Measurements from ENCODE around the gene KDM3A. TPM values are rescaled to one million over a fixed set of nuclear protein-coding genes. Genes with fewer than 3 reads are reported as not detected.

Gene KDM3A, protein sequence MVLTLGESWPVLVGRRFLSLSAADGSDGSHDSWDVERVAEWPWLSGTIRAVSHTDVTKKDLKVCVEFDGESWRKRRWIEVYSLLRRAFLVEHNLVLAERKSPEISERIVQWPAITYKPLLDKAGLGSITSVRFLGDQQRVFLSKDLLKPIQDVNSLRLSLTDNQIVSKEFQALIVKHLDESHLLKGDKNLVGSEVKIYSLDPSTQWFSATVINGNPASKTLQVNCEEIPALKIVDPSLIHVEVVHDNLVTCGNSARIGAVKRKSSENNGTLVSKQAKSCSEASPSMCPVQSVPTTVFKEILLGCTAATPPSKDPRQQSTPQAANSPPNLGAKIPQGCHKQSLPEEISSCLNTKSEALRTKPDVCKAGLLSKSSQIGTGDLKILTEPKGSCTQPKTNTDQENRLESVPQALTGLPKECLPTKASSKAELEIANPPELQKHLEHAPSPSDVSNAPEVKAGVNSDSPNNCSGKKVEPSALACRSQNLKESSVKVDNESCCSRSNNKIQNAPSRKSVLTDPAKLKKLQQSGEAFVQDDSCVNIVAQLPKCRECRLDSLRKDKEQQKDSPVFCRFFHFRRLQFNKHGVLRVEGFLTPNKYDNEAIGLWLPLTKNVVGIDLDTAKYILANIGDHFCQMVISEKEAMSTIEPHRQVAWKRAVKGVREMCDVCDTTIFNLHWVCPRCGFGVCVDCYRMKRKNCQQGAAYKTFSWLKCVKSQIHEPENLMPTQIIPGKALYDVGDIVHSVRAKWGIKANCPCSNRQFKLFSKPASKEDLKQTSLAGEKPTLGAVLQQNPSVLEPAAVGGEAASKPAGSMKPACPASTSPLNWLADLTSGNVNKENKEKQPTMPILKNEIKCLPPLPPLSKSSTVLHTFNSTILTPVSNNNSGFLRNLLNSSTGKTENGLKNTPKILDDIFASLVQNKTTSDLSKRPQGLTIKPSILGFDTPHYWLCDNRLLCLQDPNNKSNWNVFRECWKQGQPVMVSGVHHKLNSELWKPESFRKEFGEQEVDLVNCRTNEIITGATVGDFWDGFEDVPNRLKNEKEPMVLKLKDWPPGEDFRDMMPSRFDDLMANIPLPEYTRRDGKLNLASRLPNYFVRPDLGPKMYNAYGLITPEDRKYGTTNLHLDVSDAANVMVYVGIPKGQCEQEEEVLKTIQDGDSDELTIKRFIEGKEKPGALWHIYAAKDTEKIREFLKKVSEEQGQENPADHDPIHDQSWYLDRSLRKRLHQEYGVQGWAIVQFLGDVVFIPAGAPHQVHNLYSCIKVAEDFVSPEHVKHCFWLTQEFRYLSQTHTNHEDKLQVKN (N-terminal part only)
- 10 to 100 TPM; 17.6 to 25.1 (median 21.3) TPM for total RNA-seq (2021; fragmentation: NEBNext Ultra II Directional; extraction: Animal tissue kit (Norgen Biotek cat#: 25700))
- long read RNA-seq, full-length matches to known transcripts: 2 of 10 reads
- long read RNA-seq, partial matches to known transcripts: 4 of 10 reads
- long read RNA-seq, other reads (novel, unspliced or antisense): 4 of 10 reads

DNA sequence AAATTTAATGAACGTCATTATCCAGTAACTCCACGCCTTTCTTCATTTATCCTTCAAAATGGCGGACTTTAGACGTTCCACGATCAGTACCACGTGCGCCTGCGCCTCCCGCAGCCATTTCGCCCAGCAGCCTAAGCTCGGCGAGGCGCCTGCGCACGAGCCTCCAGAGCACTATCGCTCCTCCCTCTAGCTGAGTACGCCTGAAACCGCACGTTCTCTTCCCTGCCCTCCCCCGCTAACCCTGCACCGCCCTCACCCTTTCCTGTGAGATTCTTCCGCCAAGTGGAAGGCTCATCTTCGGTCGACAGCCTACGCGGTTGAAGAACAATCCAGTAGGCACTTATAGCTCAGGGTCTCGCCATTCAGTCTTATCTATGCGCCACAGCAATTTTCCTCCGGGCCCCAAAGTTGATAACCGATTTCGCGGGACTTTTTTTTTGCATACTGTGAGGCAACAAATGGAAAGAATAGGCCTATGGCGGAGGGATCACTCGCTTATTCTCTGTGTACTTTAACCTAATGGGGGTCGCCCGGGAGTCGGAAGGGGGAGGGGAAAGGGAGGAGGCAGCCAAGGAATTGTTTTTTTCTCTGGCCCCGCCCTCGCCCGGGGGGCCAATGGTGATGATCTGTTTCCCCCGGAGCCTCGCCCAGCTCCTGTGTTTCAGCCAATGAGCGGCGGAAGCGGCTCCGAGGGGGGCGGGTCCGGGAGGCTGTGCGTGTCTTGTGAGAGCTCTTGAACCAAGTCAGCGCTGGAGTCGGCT, at the start of gene KDM3A:
TSS of gene KDM3A (plus strand) at position 741 of the 761 bp plus-strand sequence. CDS start 677 bp downstream, outside the sequence.
- Mint-ChIP-seq H3K36me3 (ENCODE audit: low read depth) (peaks cover 42% of the 10 kb centered on the region), H3K4me3 (peak within 1 kb of the TSS; percentile 90), H3K9me3 (peaks cover 29% of the 10 kb centered on the region), H3K4me1 (ENCODE audit: low read depth) (peaks cover 42% of the 10 kb centered on the region), H3K27me3 (ENCODE audit: insufficient read depth) (peaks cover 2% of the 10 kb centered on the region), H3K27ac (peak within 1 kb of the TSS; percentile 100)
- peak; percentile 100 for DNase-seq
- TF ChIP-seq, protein P1, sequence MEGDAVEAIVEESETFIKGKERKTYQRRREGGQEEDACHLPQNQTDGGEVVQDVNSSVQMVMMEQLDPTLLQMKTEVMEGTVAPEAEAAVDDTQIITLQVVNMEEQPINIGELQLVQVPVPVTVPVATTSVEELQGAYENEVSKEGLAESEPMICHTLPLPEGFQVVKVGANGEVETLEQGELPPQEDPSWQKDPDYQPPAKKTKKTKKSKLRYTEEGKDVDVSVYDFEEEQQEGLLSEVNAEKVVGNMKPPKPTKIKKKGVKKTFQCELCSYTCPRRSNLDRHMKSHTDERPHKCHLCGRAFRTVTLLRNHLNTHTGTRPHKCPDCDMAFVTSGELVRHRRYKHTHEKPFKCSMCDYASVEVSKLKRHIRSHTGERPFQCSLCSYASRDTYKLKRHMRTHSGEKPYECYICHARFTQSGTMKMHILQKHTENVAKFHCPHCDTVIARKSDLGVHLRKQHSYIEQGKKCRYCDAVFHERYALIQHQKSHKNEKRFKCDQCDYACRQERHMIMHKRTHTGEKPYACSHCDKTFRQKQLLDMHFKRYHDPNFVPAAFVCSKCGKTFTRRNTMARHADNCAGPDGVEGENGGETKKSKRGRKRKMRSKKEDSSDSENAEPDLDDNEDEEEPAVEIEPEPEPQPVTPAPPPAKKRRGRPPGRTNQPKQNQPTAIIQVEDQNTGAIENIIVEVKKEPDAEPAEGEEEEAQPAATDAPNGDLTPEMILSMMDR (IDR thresholded peaks at IDR 0.05): no peak

DNA sequence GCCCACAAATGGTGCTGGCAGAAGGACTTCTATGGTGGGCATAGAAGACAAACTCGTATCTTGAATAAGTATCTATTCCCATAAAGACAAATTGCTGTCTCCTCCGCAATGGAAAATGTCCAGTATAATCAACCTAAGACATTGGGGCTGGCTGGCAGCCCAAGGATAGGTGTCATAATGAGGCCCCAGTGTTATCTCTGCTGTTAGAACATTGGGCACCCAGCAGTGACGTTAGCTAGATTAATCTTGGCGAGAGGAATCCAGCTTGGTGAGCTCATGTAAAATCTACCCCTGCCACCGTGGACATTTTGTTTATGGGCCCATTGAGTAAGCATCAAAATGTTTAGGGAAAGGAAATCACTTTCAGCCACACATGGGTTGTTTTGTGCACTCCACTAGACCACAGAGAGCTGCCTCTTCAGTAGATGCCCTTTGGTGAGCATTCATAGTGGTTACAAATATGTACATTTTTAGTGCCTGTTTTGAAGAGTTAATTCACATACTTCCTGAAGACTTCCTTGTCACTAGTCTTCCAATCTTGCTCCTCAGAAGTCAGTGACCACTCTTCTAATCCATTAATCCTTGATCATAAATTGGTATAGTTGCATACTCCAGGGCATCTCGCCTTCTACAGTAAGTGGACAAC, 48.2 kb upstream of the KDM3A start:
- Mint-ChIP-seq H3K27ac (no peak overlapping the region), H3K27me3 (ENCODE audit: insufficient read depth) (peaks cover 26% of the 10 kb centered on the region), H3K9me3 (no peaks in the 10 kb centered on the region; the same call in 1 of the 2 replicates), H3K4me3 (no peak overlapping the region), H3K4me1 (ENCODE audit: low read depth) (0 out of 2 replicates have a peak, but pooled peaks cover 2% of the 10 kb centered on the region), H3K36me3 (ENCODE audit: low read depth) (no peaks in the 10 kb centered on the region)
- TF ChIP-seq, protein P1 (IDR thresholded peaks at IDR 0.05): no peak
- DNase-seq: no peak

DNA sequence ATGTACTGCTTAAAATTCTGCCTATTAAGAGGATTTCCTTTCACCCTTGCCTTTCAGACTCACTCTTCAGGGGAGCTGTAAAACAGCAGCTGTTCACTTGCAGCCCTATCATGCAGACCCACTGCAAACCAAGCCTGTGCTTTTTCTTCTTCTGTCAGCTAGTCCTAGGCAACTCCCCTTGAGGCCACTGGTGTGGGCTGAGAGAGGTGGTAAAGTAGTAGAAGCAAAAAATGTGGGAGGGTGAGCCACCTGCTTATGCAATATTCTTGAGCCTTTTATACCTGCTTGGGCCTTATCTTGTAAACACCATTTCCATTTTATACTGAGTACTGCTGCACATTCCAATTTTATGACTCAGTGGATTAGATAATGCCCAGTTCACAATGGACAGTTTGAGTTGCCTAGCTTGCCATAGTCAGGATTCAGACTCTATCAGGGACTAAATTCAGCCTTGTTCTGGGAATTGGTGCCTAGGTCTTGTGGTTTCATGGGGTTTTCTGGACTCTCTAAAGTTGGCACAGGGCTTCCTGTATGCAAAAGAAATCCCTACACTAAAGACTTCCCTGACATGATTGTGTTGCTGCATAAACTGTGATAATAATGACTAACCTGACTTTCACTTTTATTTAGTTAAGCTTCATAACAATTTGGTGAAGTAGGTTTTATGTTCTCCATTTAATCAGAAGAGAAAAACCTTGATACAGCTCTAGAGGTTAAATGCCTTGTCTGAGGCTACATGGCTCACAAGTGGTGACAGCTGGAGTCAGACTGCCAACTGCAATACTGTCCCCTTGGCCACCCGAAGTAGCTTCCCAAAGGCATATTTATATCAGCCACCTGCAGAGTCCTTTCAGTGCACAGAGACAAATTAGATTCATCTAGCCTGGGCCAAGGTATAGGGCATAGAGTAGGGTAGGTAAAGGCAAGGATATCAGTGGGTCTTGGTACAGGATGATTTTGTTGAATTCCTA, 47.4 kb upstream of the KDM3A start:
- TF ChIP-seq, protein P1 (IDR thresholded peaks at IDR 0.05): no peak
- no peak overlapping the region for H3K27ac Mint-ChIP-seq
- H3K27me3 Mint-ChIP-seq (ENCODE audit: insufficient read depth): peaks cover 26% of the 10 kb centered on the region
- no peaks in the 10 kb centered on the region; the same call in 1 of the 2 replicates for H3K9me3 Mint-ChIP-seq
- H3K4me1 Mint-ChIP-seq (ENCODE audit: low read depth): peaks cover 5% of the 10 kb centered on the region; the same call in 1 of the 2 replicates
- no peak for DNase-seq
- H3K36me3 Mint-ChIP-seq (ENCODE audit: low read depth): no peaks in the 10 kb centered on the region
- H3K4me3 Mint-ChIP-seq: no peak overlapping the region

DNA sequence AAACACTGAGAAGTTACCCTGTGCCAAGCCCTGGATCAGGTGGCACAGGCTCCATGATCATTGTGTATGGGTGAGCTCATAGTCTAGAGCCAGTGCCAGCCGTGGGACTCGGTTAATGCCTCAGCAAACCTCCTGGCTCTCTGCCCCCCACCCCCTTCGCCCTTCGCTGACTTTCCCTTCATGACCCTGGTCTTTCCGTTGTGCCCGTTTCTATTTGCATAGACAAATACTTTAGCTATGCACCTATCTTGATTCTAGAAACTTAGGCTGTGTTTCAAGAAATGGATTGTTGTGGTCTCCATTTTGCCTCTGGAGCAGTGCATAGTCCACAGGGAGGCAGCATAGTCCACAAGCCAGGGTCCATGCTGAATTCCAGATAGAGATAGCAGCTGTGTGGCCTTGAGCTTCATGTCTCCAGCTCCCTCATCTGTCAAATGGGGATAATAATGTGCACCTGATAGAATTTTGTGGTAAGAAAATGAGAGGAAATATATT, 44.8 kb upstream of the KDM3A start:
- peaks cover 31% of the 10 kb centered on the region for H3K27me3 Mint-ChIP-seq (ENCODE audit: insufficient read depth)
- TF ChIP-seq, protein P1 (IDR thresholded peaks at IDR 0.05): peak; percentile 61; the same call in 1 of the 2 replicates
- H3K9me3 Mint-ChIP-seq: no peaks in the 10 kb centered on the region; the same call in 1 of the 2 replicates
- H3K27ac Mint-ChIP-seq: no peak overlapping the region
- DNase-seq: peak; percentile 43
- H3K4me3 Mint-ChIP-seq: no peak overlapping the region
- peaks cover 5% of the 10 kb centered on the region; the same call in 1 of the 2 replicates for H3K4me1 Mint-ChIP-seq (ENCODE audit: low read depth)
- H3K36me3 Mint-ChIP-seq (ENCODE audit: low read depth): no peaks in the 10 kb centered on the region

Measured in HFFc6 (cell line).